MCF 10A (cell line): ENCODE measurements around the gene MKRN1. TPM values are rescaled to one million over a fixed set of nuclear protein-coding genes. Genes with fewer than 3 reads are reported as not detected.
"Not testable (repeated sequence)": the region's sequence is repeated elsewhere in the genome, so short reads cannot be mapped to it uniquely, and the experiment has no call there.

Experiments used
- BruUV-seq: library from RNA; stranded (reverse); fragments of 400-500 nt; replicated peaks from 2 replicates; lab custom pipeline; 2021; lab: Mats Ljungman, UMichigan
- CTCF ChIA-PET: fragments of 300-600 bp; sonication (Branson Sonifier 250); formaldehyde crosslinking; extraction: SDS; loops from one replicate; lab custom pipeline; 2021; ENCODE audit warnings: antibody characterized with exemption, inconsistent platforms; lab: Yijun Ruan, JAX
- POLR2A ChIA-PET: fragments of 300-600, 350-650 bp; sonication (Branson Sonifier 250); formaldehyde crosslinking; extraction: SDS; loops from one replicate; lab custom pipeline; 2020; ENCODE audit warnings: antibody characterized with exemption, inconsistent platforms; lab: Yijun Ruan, JAX
- DNase-seq: peaks from one replicate; pipeline ENCODE4 v3.0.0-alpha.2; 2018; ENCODE audit not compliant: unreplicated experiment
- H3K27ac Mint-ChIP-seq: one replicate; pipeline ENCODE4 v1.8.0; 2022; ENCODE audit warnings: mild to moderate bottlenecking, low read depth, mixed read lengths; ENCODE audit not compliant: unreplicated experiment
- H3K27me3 Mint-ChIP-seq: one replicate; pipeline ENCODE4 v1.8.0; 2022; ENCODE audit warnings: mixed read lengths; ENCODE audit not compliant: insufficient read depth, unreplicated experiment
- H3K36me3 Mint-ChIP-seq: one replicate; pipeline ENCODE4 v1.8.0; 2022; ENCODE audit warnings: mild to moderate bottlenecking, moderate library complexity, mixed read lengths; ENCODE audit not compliant: insufficient read depth, unreplicated experiment
- H3K4me1 Mint-ChIP-seq: one replicate; pipeline ENCODE4 v1.8.0; 2022; ENCODE audit warnings: mixed read lengths; ENCODE audit not compliant: insufficient read depth, unreplicated experiment
- H3K4me3 Mint-ChIP-seq: one replicate; pipeline ENCODE4 v1.8.0; 2022; ENCODE audit warnings: mild to moderate bottlenecking, moderate library complexity, mixed read lengths; ENCODE audit not compliant: unreplicated experiment
- H3K9me3 Mint-ChIP-seq: one replicate; pipeline ENCODE4 v1.8.0; 2022; ENCODE audit warnings: mixed read lengths; ENCODE audit not compliant: unreplicated experiment
- intact Hi-C: fragments of 100-400 bp; cut with micrococcal nuclease; formaldehyde crosslinking; loops from 2 replicates; pipeline ENCODE4 v1.14.1; 2022
- total RNA-seq: library from RNA; stranded (reverse); gene quantifications from 2 replicates; pipeline ENCODE4 v1.2.3, GENCODE V29; 2022
- TF ChIP-seq, protein P1 (sequence below): fragments of 200-600 bp; IDR thresholded peaks from one replicate; pipeline ENCODE4 v1.8.0; 2022; ENCODE audit warnings: antibody characterized with exemption, mild to moderate bottlenecking; ENCODE audit not compliant: unreplicated experiment

Gene MKRN1
- total RNA-seq, 1 experiment from 2014 or later = 65.5 TPM

GRCh38 chr7:140506788-140507464 is 27.6 kb upstream of the MKRN1 start:
- H3K36me3 Mint-ChIP-seq = no peaks in the 10 kb centered on the region
- no peak overlapping the region for H3K4me3 Mint-ChIP-seq
- CTCF ChIA-PET = interaction anchor here (0.7 to 2.2 kb wide), 7 partner anchors 9 to 147 kb away, joined by 3 to 11 read pairs (median 3); partner anchors contain the start of gene MKRN1
- H3K27ac Mint-ChIP-seq = no peak overlapping the region
- H3K9me3 Mint-ChIP-seq = no peaks in the 10 kb centered on the region
- TF ChIP-seq, protein P1, sequence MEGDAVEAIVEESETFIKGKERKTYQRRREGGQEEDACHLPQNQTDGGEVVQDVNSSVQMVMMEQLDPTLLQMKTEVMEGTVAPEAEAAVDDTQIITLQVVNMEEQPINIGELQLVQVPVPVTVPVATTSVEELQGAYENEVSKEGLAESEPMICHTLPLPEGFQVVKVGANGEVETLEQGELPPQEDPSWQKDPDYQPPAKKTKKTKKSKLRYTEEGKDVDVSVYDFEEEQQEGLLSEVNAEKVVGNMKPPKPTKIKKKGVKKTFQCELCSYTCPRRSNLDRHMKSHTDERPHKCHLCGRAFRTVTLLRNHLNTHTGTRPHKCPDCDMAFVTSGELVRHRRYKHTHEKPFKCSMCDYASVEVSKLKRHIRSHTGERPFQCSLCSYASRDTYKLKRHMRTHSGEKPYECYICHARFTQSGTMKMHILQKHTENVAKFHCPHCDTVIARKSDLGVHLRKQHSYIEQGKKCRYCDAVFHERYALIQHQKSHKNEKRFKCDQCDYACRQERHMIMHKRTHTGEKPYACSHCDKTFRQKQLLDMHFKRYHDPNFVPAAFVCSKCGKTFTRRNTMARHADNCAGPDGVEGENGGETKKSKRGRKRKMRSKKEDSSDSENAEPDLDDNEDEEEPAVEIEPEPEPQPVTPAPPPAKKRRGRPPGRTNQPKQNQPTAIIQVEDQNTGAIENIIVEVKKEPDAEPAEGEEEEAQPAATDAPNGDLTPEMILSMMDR = no peak
- peak; percentile 30 for DNase-seq
- BruUV-seq = no TSS peak
- intact Hi-C loops = no loop called here
- peaks cover 6% of the 10 kb centered on the region for H3K4me1 Mint-ChIP-seq
- H3K27me3 Mint-ChIP-seq = no peaks in the 10 kb centered on the region
- POLR2A ChIA-PET = interaction anchor here (0.5 to 1.0 kb wide), 2 partner anchors 16 to 29 kb away, joined by 3 read pairs; no protein-coding TSS in a partner anchor

- TF ChIP-seq, protein P1 = no peak
- BruUV-seq = no TSS peak
- DNase-seq = no peak
- Mint-ChIP-seq H3K4me3 (no peak overlapping the region), H3K36me3 (no peaks in the 10 kb centered on the region), H3K27me3 (no peaks in the 10 kb centered on the region), H3K27ac (no peak overlapping the region), H3K9me3 (no peaks in the 10 kb centered on the region), H3K4me1 (peaks cover 4% of the 10 kb centered on the region)
- intact Hi-C loops = no loop called here
- POLR2A ChIA-PET = interaction anchor here (0.6 kb wide), 1 partner anchor 9 kb away, joined by 3 read pairs; no protein-coding TSS in a partner anchor
- CTCF ChIA-PET = interaction anchor here (0.6 to 0.8 kb wide), 2 partner anchors 9 to 58 kb away, joined by 3 to 7 read pairs; no protein-coding TSS in a partner anchor
Measured at GRCh38 chr7:140501966-140502365, 22.7 kb upstream of the MKRN1 start.

DNA sequence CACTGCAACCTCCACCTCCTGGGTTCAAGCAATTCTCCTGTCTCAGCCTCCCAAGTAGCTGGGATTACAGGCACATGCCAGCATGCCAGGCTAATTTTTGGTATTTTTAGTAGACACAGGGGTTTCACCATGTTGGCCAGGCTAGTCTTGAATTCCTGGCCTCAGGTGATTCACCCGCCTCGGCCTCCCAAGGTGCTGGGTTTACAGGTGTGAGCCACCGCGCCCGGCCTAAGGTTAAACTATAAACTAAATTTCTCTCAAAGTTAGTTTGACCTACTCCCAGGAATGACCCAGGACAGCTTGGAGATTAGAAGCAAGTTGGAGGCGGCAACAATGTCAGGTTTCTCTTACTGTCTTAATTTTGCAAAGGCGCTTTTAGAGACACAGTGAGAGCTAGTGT is 18.5 kb upstream of the MKRN1 start:
- H3K4me3 Mint-ChIP-seq, DNase-seq, POLR2A ChIA-PET, H3K27me3 Mint-ChIP-seq, H3K27ac Mint-ChIP-seq, BruUV-seq, H3K9me3 Mint-ChIP-seq, H3K4me1 Mint-ChIP-seq, H3K36me3 Mint-ChIP-seq, intact Hi-C loops: not testable (repeated sequence)
- CTCF ChIA-PET = interaction anchor here (0.6 to 11.9 kb wide), 6 partner anchors 9 to 355 kb away, joined by 3 to 197 read pairs (median 4); partner anchors contain the start of gene MKRN1

DNA sequence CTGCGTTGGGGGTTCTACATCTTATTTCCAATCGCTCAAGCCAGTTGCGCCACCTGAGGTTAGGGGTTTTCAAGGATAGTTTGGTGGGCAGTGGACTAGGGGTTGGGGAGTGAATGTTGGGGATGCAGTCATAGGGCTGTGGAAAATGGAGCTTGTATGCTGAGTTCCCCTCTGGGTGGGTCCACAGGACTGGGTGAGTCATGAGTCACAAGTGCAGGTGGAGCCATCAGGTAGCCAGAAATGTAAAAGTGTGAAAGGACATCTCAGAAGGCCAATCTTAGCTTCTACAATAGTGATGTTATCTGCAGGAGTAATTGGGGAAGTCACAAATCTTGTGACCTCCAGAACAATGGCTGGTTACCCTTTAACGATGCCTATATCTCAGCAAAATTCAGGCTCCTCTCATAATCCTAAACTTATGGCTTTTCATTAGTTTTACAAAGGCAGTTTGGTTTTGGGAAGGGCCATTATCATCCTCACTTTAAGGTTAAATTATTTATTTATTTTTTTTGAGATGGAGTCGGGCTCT is 18.0 kb upstream of the MKRN1 start:
- Mint-ChIP-seq H3K36me3 (no peaks in the 10 kb centered on the region), H3K9me3 (no peaks in the 10 kb centered on the region), H3K27me3 (no peaks in the 10 kb centered on the region), H3K4me3 (no peak overlapping the region), H3K27ac (no peak overlapping the region), H3K4me1 (no peaks in the 10 kb centered on the region)
- no TSS peak for BruUV-seq
- DNase-seq = no peak
- TF ChIP-seq, protein P1 = no peak
- POLR2A ChIA-PET = no interaction called here
- intact Hi-C loops = no loop called here
- CTCF ChIA-PET = interaction anchor here (0.6 to 11.9 kb wide), 7 partner anchors 9 to 192 kb away, joined by 3 to 197 read pairs (median 4); partner anchors contain the start of gene MKRN1
